Upper lobe of left lung (tissue), 4 donors: ENCODE data around the gene ZMYND8.

ENCODE experiments used
- POLR2A ChIP-seq, 4 donors: fragments of 450-650 bp; IDR thresholded peaks; one replicate each; pipeline ENCODE4 v1.5.1; 2016 to 2017; ENCODE audit warnings: antibody characterized with exemption in 4 of 4, mild to moderate bottlenecking in 2 of 4
- POLR2AphosphoS5 ChIP-seq, 2 donors: sonication (generic); formaldehyde crosslinking; IDR thresholded peaks; one replicate each; pipeline ENCODE4 v1.5.1; 2017; ENCODE audit warnings: antibody characterized with exemption in 2 of 2
- TF ChIP-seq, protein P1 (sequence below), 6 experiments: fragments of 450-650 bp in 4 of 6; fragments of 200-600 bp in 2 of 6; sonication (generic) in 2 of 6; IDR thresholded peaks; one replicate each; pipeline ENCODE4 v1.5.1; 2016 to 2019; ENCODE audit warnings: antibody characterized with exemption in 6 of 6

DNA sequence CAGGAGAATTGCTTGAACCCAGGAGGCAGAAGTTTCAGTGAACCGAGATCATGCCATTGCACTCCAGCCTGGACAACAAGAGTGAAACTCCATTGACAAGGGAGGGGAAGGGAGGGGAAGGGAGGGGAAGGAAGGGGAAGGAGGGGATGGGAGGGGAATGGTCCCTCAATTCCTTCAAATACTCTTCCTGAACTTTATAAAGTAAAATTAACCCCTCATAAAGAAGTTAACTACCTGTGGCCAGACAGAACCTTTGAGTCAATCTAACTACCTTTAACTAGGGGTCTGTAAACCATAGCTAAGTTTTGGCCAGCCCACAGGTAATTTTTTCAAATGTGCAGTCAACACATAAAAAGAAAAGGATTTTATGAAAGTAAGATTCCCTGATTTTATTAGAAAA is 131.0 kb downstream of the ZMYND8 start:
- TF ChIP-seq, protein P1, sequence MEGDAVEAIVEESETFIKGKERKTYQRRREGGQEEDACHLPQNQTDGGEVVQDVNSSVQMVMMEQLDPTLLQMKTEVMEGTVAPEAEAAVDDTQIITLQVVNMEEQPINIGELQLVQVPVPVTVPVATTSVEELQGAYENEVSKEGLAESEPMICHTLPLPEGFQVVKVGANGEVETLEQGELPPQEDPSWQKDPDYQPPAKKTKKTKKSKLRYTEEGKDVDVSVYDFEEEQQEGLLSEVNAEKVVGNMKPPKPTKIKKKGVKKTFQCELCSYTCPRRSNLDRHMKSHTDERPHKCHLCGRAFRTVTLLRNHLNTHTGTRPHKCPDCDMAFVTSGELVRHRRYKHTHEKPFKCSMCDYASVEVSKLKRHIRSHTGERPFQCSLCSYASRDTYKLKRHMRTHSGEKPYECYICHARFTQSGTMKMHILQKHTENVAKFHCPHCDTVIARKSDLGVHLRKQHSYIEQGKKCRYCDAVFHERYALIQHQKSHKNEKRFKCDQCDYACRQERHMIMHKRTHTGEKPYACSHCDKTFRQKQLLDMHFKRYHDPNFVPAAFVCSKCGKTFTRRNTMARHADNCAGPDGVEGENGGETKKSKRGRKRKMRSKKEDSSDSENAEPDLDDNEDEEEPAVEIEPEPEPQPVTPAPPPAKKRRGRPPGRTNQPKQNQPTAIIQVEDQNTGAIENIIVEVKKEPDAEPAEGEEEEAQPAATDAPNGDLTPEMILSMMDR (IDR thresholded peaks at IDR 0.05), result no peak
- TF ChIP-seq POLR2AphosphoS5 (IDR thresholded peaks at IDR 0.05) (no peak), POLR2A (IDR thresholded peaks at IDR 0.05) (no peak)
